Upper lobe of left lung (tissue), 4 donors: Measurements from ENCODE around the gene ERGIC2.

ENCODE experiments used
- CTCF ChIP-seq, 6 experiments: fragments of 450-650 bp in 4 of 6; fragments of 200-600 bp in 2 of 6; sonication (generic) in 2 of 6; IDR thresholded peaks; one replicate each; pipeline ENCODE4 v1.5.1; 2016 to 2019; ENCODE audit warnings: antibody characterized with exemption in 6 of 6
- POLR2A ChIP-seq, 4 donors: fragments of 450-650 bp; IDR thresholded peaks; one replicate each; pipeline ENCODE4 v1.5.1; 2016 to 2017; ENCODE audit warnings: antibody characterized with exemption in 4 of 4, mild to moderate bottlenecking in 2 of 4
- POLR2AphosphoS5 ChIP-seq, 2 donors: sonication (generic); formaldehyde crosslinking; IDR thresholded peaks; one replicate each; pipeline ENCODE4 v1.5.1; 2017; ENCODE audit warnings: antibody characterized with exemption in 2 of 2

GRCh38 chr12:29306266-29306665 is 74.7 kb downstream of the ERGIC2 start:
- TF ChIP-seq POLR2AphosphoS5 (IDR thresholded peaks at IDR 0.05) (no peak), CTCF (IDR thresholded peaks at IDR 0.05) (no peak), POLR2A (IDR thresholded peaks at IDR 0.05) (no peak)
